Measurements from ENCODE around the gene CLUH.
"Not testable (repeated sequence)": the region's sequence is repeated elsewhere in the genome, so short reads cannot be mapped to it uniquely, and the experiment has no call there.

The CLUH gene

GRCh38 chr17:2682176-2682938, 29.2 kb downstream of the CLUH start:
- peaks cover 3% of the 10 kb centered on the region for H3K79me2 ChIP-seq
- TF ChIP-seq, protein P1, sequence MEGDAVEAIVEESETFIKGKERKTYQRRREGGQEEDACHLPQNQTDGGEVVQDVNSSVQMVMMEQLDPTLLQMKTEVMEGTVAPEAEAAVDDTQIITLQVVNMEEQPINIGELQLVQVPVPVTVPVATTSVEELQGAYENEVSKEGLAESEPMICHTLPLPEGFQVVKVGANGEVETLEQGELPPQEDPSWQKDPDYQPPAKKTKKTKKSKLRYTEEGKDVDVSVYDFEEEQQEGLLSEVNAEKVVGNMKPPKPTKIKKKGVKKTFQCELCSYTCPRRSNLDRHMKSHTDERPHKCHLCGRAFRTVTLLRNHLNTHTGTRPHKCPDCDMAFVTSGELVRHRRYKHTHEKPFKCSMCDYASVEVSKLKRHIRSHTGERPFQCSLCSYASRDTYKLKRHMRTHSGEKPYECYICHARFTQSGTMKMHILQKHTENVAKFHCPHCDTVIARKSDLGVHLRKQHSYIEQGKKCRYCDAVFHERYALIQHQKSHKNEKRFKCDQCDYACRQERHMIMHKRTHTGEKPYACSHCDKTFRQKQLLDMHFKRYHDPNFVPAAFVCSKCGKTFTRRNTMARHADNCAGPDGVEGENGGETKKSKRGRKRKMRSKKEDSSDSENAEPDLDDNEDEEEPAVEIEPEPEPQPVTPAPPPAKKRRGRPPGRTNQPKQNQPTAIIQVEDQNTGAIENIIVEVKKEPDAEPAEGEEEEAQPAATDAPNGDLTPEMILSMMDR (IDR thresholded peaks at IDR 0.05), result no peak
- no peaks in the 10 kb centered on the region for H3K9me3 ChIP-seq (ENCODE audit: control insufficient read depth, low read length)
- no peak overlapping the region for H3K9ac ChIP-seq
- no peak overlapping the region for H3K4me3 ChIP-seq (ENCODE audit: low read depth, low read length)
- no peaks in the 10 kb centered on the region for H3K36me3 ChIP-seq (ENCODE audit: control insufficient read depth, insufficient read depth, low read length)
- H2AFZ ChIP-seq, result no peak overlapping the region
- H3K4me2 ChIP-seq (ENCODE audit: low read length), result no peak overlapping the region
- no peaks in the 10 kb centered on the region for H3K27me3 ChIP-seq (ENCODE audit: control insufficient read depth, insufficient read depth, low read length)
- no peak overlapping the region for H3K27ac ChIP-seq
- no peaks in the 10 kb centered on the region for H3K4me1 ChIP-seq

DNA sequence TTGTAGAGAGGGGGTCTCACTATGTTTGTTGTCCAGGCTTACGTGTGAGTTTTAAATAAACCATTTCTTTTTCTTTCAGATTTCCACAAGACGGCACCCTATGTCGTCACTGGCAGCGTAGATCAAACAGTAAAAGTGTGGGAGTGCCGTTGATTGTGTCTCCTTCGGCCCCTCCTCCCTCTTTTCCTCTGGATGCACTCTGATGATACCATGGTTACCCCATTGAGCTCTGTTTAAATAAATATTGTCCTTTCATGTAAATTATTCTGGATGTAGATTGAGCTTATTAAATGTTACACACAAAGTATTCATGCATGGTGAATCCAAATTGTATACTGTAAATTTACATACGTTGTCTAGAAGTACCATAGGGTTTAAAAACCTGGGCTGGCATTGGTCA, 29.9 kb downstream of the CLUH start:
- H3K27me3 ChIP-seq (ENCODE audit: control insufficient read depth, insufficient read depth, low read length), result no peaks in the 10 kb centered on the region
- H3K79me2 ChIP-seq, result peaks cover 3% of the 10 kb centered on the region
- H3K4me2 ChIP-seq (ENCODE audit: low read length), result no peak overlapping the region
- no peak overlapping the region for H3K27ac ChIP-seq
- no peaks in the 10 kb centered on the region for H3K9me3 ChIP-seq (ENCODE audit: control insufficient read depth, low read length)
- no peak overlapping the region for H3K9ac ChIP-seq
- H3K4me3 ChIP-seq (ENCODE audit: low read depth, low read length), result no peak overlapping the region
- no peaks in the 10 kb centered on the region for H3K36me3 ChIP-seq (ENCODE audit: control insufficient read depth, insufficient read depth, low read length)
- TF ChIP-seq, protein P1 (IDR thresholded peaks at IDR 0.05), result no peak
- no peak overlapping the region for H2AFZ ChIP-seq
- H3K4me1 ChIP-seq, result no peaks in the 10 kb centered on the region

GRCh38 chr17:2680961-2681360, 30.6 kb downstream of the CLUH start:
- Histone ChIP-seq H3K36me3 (ENCODE audit: control insufficient read depth, insufficient read depth, low read length) (no peaks in the 10 kb centered on the region), H3K79me2 (peaks cover 3% of the 10 kb centered on the region), H3K27me3 (ENCODE audit: control insufficient read depth, insufficient read depth, low read length) (no peaks in the 10 kb centered on the region), H3K9me3 (ENCODE audit: control insufficient read depth, low read length) (no peaks in the 10 kb centered on the region), H3K27ac (no peak overlapping the region), H2AFZ (no peak overlapping the region), H3K4me2 (ENCODE audit: low read length) (no peak overlapping the region), H3K4me1 (no peaks in the 10 kb centered on the region), H3K9ac (no peak overlapping the region), H3K4me3 (ENCODE audit: low read depth, low read length) (no peak overlapping the region)
- TF ChIP-seq, protein P1 (IDR thresholded peaks at IDR 0.05), result no peak

DNA sequence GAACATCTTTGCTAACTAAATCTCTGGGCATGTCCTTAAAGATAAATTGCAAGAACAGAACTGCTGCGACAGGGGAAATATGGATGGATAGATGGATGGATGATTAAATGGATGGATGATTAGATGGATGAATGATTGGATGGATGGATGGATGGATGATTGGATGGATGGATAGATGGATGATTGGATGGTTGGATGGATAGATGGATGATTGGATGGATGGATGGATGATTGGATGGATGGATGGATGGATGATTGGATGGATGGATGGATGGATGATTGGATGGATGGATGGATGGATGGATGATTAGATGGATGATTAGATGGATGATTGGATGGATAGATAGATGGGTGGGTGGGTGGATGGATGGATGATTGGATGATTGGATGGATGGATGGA, 32.3 kb downstream of the CLUH start:
- not testable (repeated sequence) for H2AFZ ChIP-seq; H3K4me1 ChIP-seq; H3K4me3 ChIP-seq (ENCODE audit: low read depth, low read length); H3K9me3 ChIP-seq (ENCODE audit: control insufficient read depth, low read length); H3K27me3 ChIP-seq (ENCODE audit: control insufficient read depth, insufficient read depth, low read length); H3K27ac ChIP-seq; H3K36me3 ChIP-seq (ENCODE audit: control insufficient read depth, insufficient read depth, low read length); H3K4me2 ChIP-seq (ENCODE audit: low read length); H3K79me2 ChIP-seq; H3K9ac ChIP-seq

DNA sequence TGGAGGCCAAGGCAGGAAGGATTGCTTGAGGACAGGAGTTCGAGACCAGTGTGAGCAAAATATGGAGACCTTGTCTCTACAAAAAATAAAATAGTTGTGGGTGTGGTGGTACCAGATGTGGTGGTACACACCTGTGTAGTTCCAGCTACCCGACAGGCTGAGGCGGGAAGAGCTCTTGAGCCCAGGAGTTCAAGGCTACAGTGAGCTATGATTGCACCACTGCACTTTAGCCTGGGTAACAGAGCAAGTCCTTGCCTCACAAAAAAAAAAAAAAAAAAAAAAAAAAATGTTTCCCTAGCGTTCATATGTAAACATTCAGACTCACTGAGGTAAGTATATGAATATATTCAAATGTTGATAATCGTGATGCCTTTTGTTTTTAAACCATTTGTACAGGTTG, 39.5 kb downstream of the CLUH start:
- Histone ChIP-seq H2AFZ (no peak overlapping the region), H3K27me3 (ENCODE audit: control insufficient read depth, insufficient read depth, low read length) (no peaks in the 10 kb centered on the region), H3K4me1 (no peaks in the 10 kb centered on the region), H3K9ac (no peak overlapping the region), H3K27ac (no peak overlapping the region), H3K4me2 (ENCODE audit: low read length) (no peak overlapping the region), H3K36me3 (ENCODE audit: control insufficient read depth, insufficient read depth, low read length) (no peaks in the 10 kb centered on the region), H3K9me3 (ENCODE audit: control insufficient read depth, low read length) (no peaks in the 10 kb centered on the region), H3K4me3 (ENCODE audit: low read depth, low read length) (no peak overlapping the region), H3K79me2 (peaks cover 21% of the 10 kb centered on the region)
- TF ChIP-seq, protein P1 (IDR thresholded peaks at IDR 0.05), result no peak

GRCh38 chr17:2660410-2660809, 51.2 kb downstream of the CLUH start:
- not testable (repeated sequence) for H3K4me2 ChIP-seq (ENCODE audit: low read length); H2AFZ ChIP-seq; H3K4me1 ChIP-seq; H3K9ac ChIP-seq; H3K36me3 ChIP-seq (ENCODE audit: control insufficient read depth, insufficient read depth, low read length); H3K4me3 ChIP-seq (ENCODE audit: low read depth, low read length); H3K27me3 ChIP-seq (ENCODE audit: control insufficient read depth, insufficient read depth, low read length); H3K9me3 ChIP-seq (ENCODE audit: control insufficient read depth, low read length); H3K27ac ChIP-seq
- peaks cover 60% of the 10 kb centered on the region for H3K79me2 ChIP-seq

- H3K4me1 ChIP-seq; H3K27me3 ChIP-seq (ENCODE audit: control insufficient read depth, insufficient read depth, low read length); H3K4me3 ChIP-seq (ENCODE audit: low read depth, low read length); H3K36me3 ChIP-seq (ENCODE audit: control insufficient read depth, insufficient read depth, low read length); H3K9ac ChIP-seq; H3K9me3 ChIP-seq (ENCODE audit: control insufficient read depth, low read length); H3K27ac ChIP-seq; H3K4me2 ChIP-seq (ENCODE audit: low read length); H2AFZ ChIP-seq: not testable (repeated sequence)
- peaks cover 65% of the 10 kb centered on the region for H3K79me2 ChIP-seq
Observed at GRCh38 chr17:2659337-2659736, 52.2 kb downstream of the CLUH start.
